Stimulated activated naive CD8-positive, alpha-beta T cell treated with anti-CD3 and anti-CD28 coated beads, Interleukin-15, amount 100 ng/mL, for 72 hours (primary cell): Measurements from ENCODE around the gene ATP13A5.
A peak's percentile ranks its signal among the peaks of the same experiment; 100 is the strongest.

ENCODE experiments used
- ATAC-seq: fragments of 150-1000 bp; cut with Tn5 transposase; 2 replicates; pipeline ENCODE4 v1.10.0; 2021; ENCODE audit warnings: mild to moderate bottlenecking, moderate library complexity
- DNase-seq, 2 donors: peaks; one replicate each; pipeline ENCODE4 v3.0.0; 2021 to 2022
- H3K27ac Mint-ChIP-seq, 2 donors: one replicate each; pipeline ENCODE4 v1.8.0; 2022; ENCODE audit warnings: mild to moderate bottlenecking in 2 of 2, mixed read lengths in 2 of 2, moderate library complexity in 2 of 2
- H3K27me3 Mint-ChIP-seq: one replicate; pipeline ENCODE4 v1.8.0; 2022; ENCODE audit warnings: mixed read lengths
- H3K4me1 Mint-ChIP-seq: one replicate; pipeline ENCODE4 v1.8.0; 2022; ENCODE audit warnings: mild to moderate bottlenecking, mixed read lengths
- H3K4me3 Mint-ChIP-seq, 2 donors: one replicate each; pipeline ENCODE4 v1.8.0; 2022; ENCODE audit warnings: mild to moderate bottlenecking in 2 of 2, mixed read lengths in 2 of 2, moderate library complexity in 1 of 2
- H3K9me3 Mint-ChIP-seq, 2 donors: one replicate each; pipeline ENCODE4 v1.8.0; 2022; ENCODE audit warnings: mixed read lengths in 2 of 2

Gene ATP13A5

GRCh38 chr3:193313061-193313958 is 65.2 kb downstream of the ATP13A5 start:
- Mint-ChIP-seq H3K27ac (no peak overlapping the region), H3K9me3 (no peaks in the 10 kb centered on the region), H3K4me3 (no peak overlapping the region), H3K4me1 (no peaks in the 10 kb centered on the region), H3K27me3 (no peaks in the 10 kb centered on the region)
- ATAC-seq = peak; percentile 39
- no peak for DNase-seq

GRCh38 chr3:193310914-193311723 is 67.4 kb downstream of the ATP13A5 start:
- peak overlapping the region in 1 of 2 donors; percentile 48 for H3K27ac Mint-ChIP-seq
- DNase-seq = no peak

GRCh38 chr3:193305356-193305755 is 73.2 kb downstream of the ATP13A5 start:
- peaks cover 9% of the 10 kb centered on the region for H3K27me3 Mint-ChIP-seq
- ATAC-seq (no peak), DNase-seq (no peak)
- H3K27ac Mint-ChIP-seq = no peak overlapping the region
- H3K9me3 Mint-ChIP-seq = no peaks in the 10 kb centered on the region
- H3K4me1 Mint-ChIP-seq = no peaks in the 10 kb centered on the region
- H3K4me3 Mint-ChIP-seq = no peak overlapping the region

More at GRCh38 chr3:193310914-193311723, 67.4 kb downstream of the ATP13A5 start:
- ATAC-seq = no peak
- H3K4me3 Mint-ChIP-seq = no peak overlapping the region
- no peaks in the 10 kb centered on the region for H3K4me1 Mint-ChIP-seq
- H3K27me3 Mint-ChIP-seq = no peaks in the 10 kb centered on the region
- no peaks in the 10 kb centered on the region for H3K9me3 Mint-ChIP-seq

GRCh38 chr3:193301433-193301832 is 77.1 kb downstream of the ATP13A5 start:
- H3K9me3 Mint-ChIP-seq = peaks cover 0 to 4% of the 10 kb centered on the region in 2 donors
- H3K4me1 Mint-ChIP-seq = no peaks in the 10 kb centered on the region
- no peak overlapping the region for H3K27ac Mint-ChIP-seq
- no peak overlapping the region for H3K4me3 Mint-ChIP-seq
- peaks cover 13% of the 10 kb centered on the region for H3K27me3 Mint-ChIP-seq
- DNase-seq (no peak), ATAC-seq (no peak)

- Mint-ChIP-seq H3K4me1 (no peaks in the 10 kb centered on the region), H3K27ac (no peak overlapping the region), H3K4me3 (no peak overlapping the region), H3K27me3 (peaks cover 17% of the 10 kb centered on the region), H3K9me3 (peaks cover 9 to 12% of the 10 kb centered on the region in 2 donors)
- DNase-seq (no peak), ATAC-seq (no peak)
These were observed 81.1 kb downstream of the ATP13A5 start for GRCh38 chr3:193297421-193297820.

GRCh38 chr3:193295985-193296384 is 82.6 kb downstream of the ATP13A5 start:
- DNase-seq (no peak), ATAC-seq (no peak)
- H3K9me3 Mint-ChIP-seq = peaks cover 11 to 20% of the 10 kb centered on the region in 2 donors
- peaks cover 17% of the 10 kb centered on the region for H3K27me3 Mint-ChIP-seq
- H3K27ac Mint-ChIP-seq = no peak overlapping the region
- no peaks in the 10 kb centered on the region for H3K4me1 Mint-ChIP-seq
- H3K4me3 Mint-ChIP-seq = no peak overlapping the region

GRCh38 chr3:193292386-193292785 is 86.2 kb downstream of the ATP13A5 start:
- DNase-seq (no peak), ATAC-seq (no peak)
- Mint-ChIP-seq H3K27me3 (peaks cover 24% of the 10 kb centered on the region), H3K4me3 (no peak overlapping the region), H3K9me3 (peaks cover 11 to 28% of the 10 kb centered on the region in 2 donors), H3K27ac (no peak overlapping the region), H3K4me1 (no peaks in the 10 kb centered on the region)

GRCh38 chr3:193271101-193271840 is 107.3 kb downstream of the ATP13A5 start:
- Mint-ChIP-seq H3K9me3 (no peaks in the 10 kb centered on the region), H3K27ac (no peak overlapping the region)
- no peak for ATAC-seq

GRCh38 chr3:193270451-193270850 is 108.1 kb downstream of the ATP13A5 start:
- H3K27me3 Mint-ChIP-seq = no peaks in the 10 kb centered on the region
- H3K4me3 Mint-ChIP-seq = no peak overlapping the region
- no peak overlapping the region for H3K27ac Mint-ChIP-seq
- H3K4me1 Mint-ChIP-seq = no peaks in the 10 kb centered on the region
- H3K9me3 Mint-ChIP-seq = no peaks in the 10 kb centered on the region
- no peak for ATAC-seq
- DNase-seq = no peak

More at GRCh38 chr3:193271101-193271840, 107.3 kb downstream of the ATP13A5 start:
- Mint-ChIP-seq H3K4me1 (no peaks in the 10 kb centered on the region), H3K4me3 (no peak overlapping the region), H3K27me3 (no peaks in the 10 kb centered on the region)
- no peak for DNase-seq

GRCh38 chr3:193269343-193270028 is 109.1 kb downstream of the ATP13A5 start:
- ATAC-seq = no peak

GRCh38 chr3:193262707-193263106 is 115.8 kb downstream of the ATP13A5 start:
- no peaks in the 10 kb centered on the region for H3K9me3 Mint-ChIP-seq
- peaks cover 4% of the 10 kb centered on the region for H3K27me3 Mint-ChIP-seq
- no peak overlapping the region for H3K4me3 Mint-ChIP-seq
- ATAC-seq (no peak), DNase-seq (no peak)
- H3K27ac Mint-ChIP-seq = no peak overlapping the region
- no peaks in the 10 kb centered on the region for H3K4me1 Mint-ChIP-seq

More at GRCh38 chr3:193269343-193270028, 109.1 kb downstream of the ATP13A5 start:
- Mint-ChIP-seq H3K9me3 (no peaks in the 10 kb centered on the region), H3K4me1 (no peaks in the 10 kb centered on the region), H3K4me3 (no peak overlapping the region), H3K27me3 (no peaks in the 10 kb centered on the region), H3K27ac (no peak overlapping the region)
- no peak for DNase-seq

- no peak overlapping the region for H3K4me3 Mint-ChIP-seq
- no peaks in the 10 kb centered on the region for H3K9me3 Mint-ChIP-seq
- H3K27me3 Mint-ChIP-seq = peaks cover 12% of the 10 kb centered on the region
- H3K27ac Mint-ChIP-seq = no peak overlapping the region
- no peak for ATAC-seq
- no peaks in the 10 kb centered on the region for H3K4me1 Mint-ChIP-seq
- DNase-seq = no peak
These were observed 116.6 kb downstream of the ATP13A5 start for GRCh38 chr3:193261970-193262369.

GRCh38 chr3:193253986-193254660 is 124.4 kb downstream of the ATP13A5 start:
- Mint-ChIP-seq H3K27me3 (peaks cover 19% of the 10 kb centered on the region), H3K4me1 (no peaks in the 10 kb centered on the region), H3K27ac (no peak overlapping the region), H3K4me3 (no peak overlapping the region), H3K9me3 (peaks cover 17 to 25% of the 10 kb centered on the region in 2 donors)
- no peak for DNase-seq
- ATAC-seq = no peak

- Mint-ChIP-seq H3K4me1 (no peaks in the 10 kb centered on the region), H3K9me3 (peaks cover 30 to 42% of the 10 kb centered on the region in 2 donors), H3K4me3 (no peak overlapping the region), H3K27me3 (peaks cover 3% of the 10 kb centered on the region), H3K27ac (no peak overlapping the region)
- DNase-seq (no peak), ATAC-seq (no peak)
These were observed 128.1 kb downstream of the ATP13A5 start for GRCh38 chr3:193250492-193250891.
